Ovary (tissue), 9 donors: ENCODE results near the gene SGCD. TPM values are rescaled to one million over a fixed set of nuclear protein-coding genes. Genes with fewer than 3 reads are reported as not detected.

Experiments
- DNase-seq, 5 donors: peaks; one replicate each; pipeline ENCODE4 v3.0.0-alpha.2; 2019 to 2020
- H3K27ac ChIP-seq, 2 donors: fragments of 200-600 bp; one replicate each; pipeline versions ENCODE4 v1.5.1 to v1.8.0; 2019 to 2022
- H3K27me3 ChIP-seq: fragments of 200-600 bp; one replicate; pipeline ENCODE4 v1.8.0; 2022
- H3K36me3 ChIP-seq: fragments of 200-600 bp; sonication (generic); one replicate; pipeline ENCODE4 v1.5.1; 2019
- H3K4me1 ChIP-seq: one replicate; pipeline ENCODE4 v1.8.1; 2013; ENCODE audit warnings: mild to moderate bottlenecking, moderate library complexity; ENCODE audit not compliant: insufficient read depth
- H3K4me3 ChIP-seq: fragments of 200-600 bp; sonication (generic); one replicate; pipeline ENCODE4 v1.5.1; 2017
- H3K9me3 ChIP-seq, 2 donors: fragments of 200-600 bp in 1 of 2; sonication (generic) in 1 of 2; one replicate each; pipeline versions ENCODE4 v1.5.1 to v1.8.1; 2013 to 2019; ENCODE audit warnings: mild to moderate bottlenecking in 1 of 2, moderate library complexity in 1 of 2
- CTCF ChIP-seq, 3 donors: fragments of 450-650 bp in 2 of 3; fragments of 200-600 bp in 1 of 3; IDR thresholded peaks; one replicate each; pipeline versions ENCODE4 v1.5.1 to v1.8.0; 2016 to 2022; ENCODE audit warnings: antibody characterized with exemption in 3 of 3, mild to moderate bottlenecking in 1 of 3
- EP300 ChIP-seq: sonication (generic); formaldehyde crosslinking; IDR thresholded peaks from one replicate; pipeline ENCODE4 v1.6.1; 2017; ENCODE audit warnings: antibody characterized with exemption
- POLR2A ChIP-seq: fragments of 450-650 bp; IDR thresholded peaks from one replicate; pipeline ENCODE4 v1.6.1; 2017; ENCODE audit warnings: antibody characterized with exemption, mild to moderate bottlenecking, moderate library complexity
- WGBS, 3 donors: extraction: QIAGEN DNeasy Blood & Tissue Kit in 1 of 3; methylation state at CpG; one replicate each; pipeline versions ENCODE4 v1.1.5 to v1.1.7; 2013 to 2017; 5-methylcytosine and 5-hydroxymethylcytosine counted together
- intact Hi-C, 4 donors: fragments of 100-400 bp; cut with DNase I; formaldehyde crosslinking; loops; one replicate each; pipeline versions ENCODE4 v1.11.0 to v1.15.1; 2022 to 2023
- polyA plus RNA-seq, 2 donors: library from polyadenylated mRNA; stranded (reverse); fragments of 200-250 nt in 1 of 2; fragments of 350-450 nt in 1 of 2; fragmentation: Illumina TruSeq in 1 of 2; extraction: RNeasy Lipid Tissue Mini Kit (QIAGEN cat#74804) in 1 of 2; gene quantifications; one replicate each; pipeline ENCODE4 v1.2.3, GENCODE V29; 2013 to 2014
- total RNA-seq, 7 donors: library from RNA; depleted of rRNA in 2 of 7; stranded (reverse); fragments of >200 nt in 2 of 7; fragmentation: NEBNext Ultra II Directional in 3 of 7; extraction: Animal tissue kit (Norgen Biotek cat#: 25700) in 3 of 7; gene quantifications; one replicate each; pipeline versions ENCODE4 v1.1.0 to v1.2.4, GENCODE V29; 2016 to 2023
- donor health status: DM: no; HTN: no; CAD: no; lungs with moderate emphysema.
- donor health status: DM: no; HTN: no; CAD: no.
- donor health status: Bipolar disorder and iron deficiency.
- donor health status: DM: yes; HTN: yes; CAD: no.
- donor health status: DM: no; HTN: no; CAD: no.
- donor health status: DM: yes; HTN: yes; CAD: no.

The SGCD gene
- total and polyA plus RNA-seq, 9 donors = 3.7 to 24.0 (median 12.9) TPM

DNA sequence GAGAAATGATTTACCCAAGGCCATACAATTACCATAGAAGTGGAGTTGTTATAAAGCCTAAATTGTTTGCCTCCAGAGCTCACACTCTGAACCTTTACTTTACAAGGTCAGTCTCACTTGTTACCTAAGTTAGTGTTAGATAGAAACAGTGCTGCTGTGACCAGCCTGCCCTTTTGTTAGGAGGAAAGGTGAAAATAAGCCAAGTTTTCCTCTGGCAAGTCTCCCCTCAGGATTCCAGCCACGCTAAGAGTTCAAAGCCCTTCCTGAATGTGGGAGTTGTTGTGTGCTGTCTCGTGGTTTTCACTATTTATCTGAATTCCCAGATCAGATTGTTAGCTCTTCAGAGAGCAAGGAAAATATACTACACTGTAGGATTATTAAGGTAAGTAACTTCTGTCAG is 260.0 kb downstream of the SGCD start:
- Histone ChIP-seq H3K27me3 (no peaks in the 10 kb centered on the region), H3K4me3 (no peak overlapping the region), H3K27ac (no peak overlapping the region), H3K4me1 (peaks cover 4% of the 10 kb centered on the region), H3K9me3 (no peaks in the 10 kb centered on the region), H3K36me3 (no peaks in the 10 kb centered on the region)
- WGBS, 3 donors = 2 to 5% (median 3%) methylated on average over 2 of the region's 2 CpGs
- intact Hi-C loops = no loop called here
- TF ChIP-seq POLR2A (no peak), EP300 (no peak), CTCF (IDR thresholded peaks at IDR 0.05) (no peak)
- DNase-seq = no peak

DNA sequence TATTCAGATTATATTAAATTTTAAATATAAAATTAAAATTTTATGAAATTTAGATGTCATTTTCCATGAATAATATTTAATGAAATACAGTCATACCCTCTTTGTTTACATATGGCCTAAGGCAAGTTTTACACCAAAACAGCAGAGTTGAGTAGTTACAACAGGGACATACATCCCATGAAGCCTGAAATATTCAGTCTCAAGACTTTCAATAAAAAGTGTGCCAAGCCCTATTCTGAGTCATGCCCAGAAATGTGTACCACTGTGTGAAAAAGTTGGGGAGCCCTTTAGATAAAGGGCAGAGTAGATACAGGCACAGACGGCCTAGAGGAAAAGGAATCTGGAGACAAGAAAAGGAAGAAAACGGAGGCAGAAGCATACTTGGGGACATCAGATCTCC is 261.3 kb downstream of the SGCD start:
- H3K4me1 ChIP-seq = peaks cover 4% of the 10 kb centered on the region
- TF ChIP-seq EP300 (no peak), POLR2A (no peak), CTCF (IDR thresholded peaks at IDR 0.05) (no peak)
- WGBS, 3 donors = 88 to 91% (median 89%) methylated on average over 2 of the region's 2 CpGs
- no peak for DNase-seq
- no peaks in the 10 kb centered on the region for H3K36me3 ChIP-seq
- no peak overlapping the region for H3K4me3 ChIP-seq
- intact Hi-C loops = no loop called here
- no peak overlapping the region for H3K27ac ChIP-seq
- H3K9me3 ChIP-seq = no peaks in the 10 kb centered on the region
- no peaks in the 10 kb centered on the region for H3K27me3 ChIP-seq

GRCh38 chr5:156589104-156589945 is 262.4 kb downstream of the SGCD start:
- Histone ChIP-seq H3K9me3 (no peaks in the 10 kb centered on the region), H3K27ac (no peak overlapping the region), H3K4me3 (no peak overlapping the region), H3K36me3 (no peaks in the 10 kb centered on the region), H3K4me1 (peaks cover 4% of the 10 kb centered on the region), H3K27me3 (no peaks in the 10 kb centered on the region)
- no peak for TF ChIP-seq CTCF (IDR thresholded peaks at IDR 0.05)
- TF ChIP-seq EP300 = no peak
- TF ChIP-seq POLR2A = no peak
- intact Hi-C loops = no loop called here
- WGBS, 3 donors = 76 to 82% (median 80%) methylated on average over 4 of the region's 4 CpGs
- DNase-seq = no peak

DNA sequence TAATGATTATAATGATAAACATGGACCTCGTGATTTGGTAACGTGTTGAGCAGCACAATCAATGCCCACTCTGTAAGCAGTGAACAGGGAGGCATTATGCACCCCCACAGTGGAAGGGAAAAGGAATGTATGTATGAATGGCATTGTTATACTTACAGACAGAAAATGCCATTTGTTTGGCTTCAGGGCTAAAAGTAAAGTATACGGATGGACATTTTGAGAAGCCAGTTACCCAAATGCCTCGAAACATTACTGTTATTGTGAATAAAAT is 262.9 kb downstream of the SGCD start:
- 70 to 84% (median 84%) methylated on average over 4 of the region's 4 CpGs for WGBS, 3 donors
- intact Hi-C loops = no loop called here
- Histone ChIP-seq H3K4me3 (no peak overlapping the region), H3K36me3 (no peaks in the 10 kb centered on the region), H3K27ac (no peak overlapping the region), H3K4me1 (peaks cover 4% of the 10 kb centered on the region), H3K27me3 (no peaks in the 10 kb centered on the region), H3K9me3 (no peaks in the 10 kb centered on the region)
- TF ChIP-seq EP300 (no peak), POLR2A (no peak), CTCF (IDR thresholded peaks at IDR 0.05) (no peak)
- DNase-seq = no peak
